Inflammatory macrophage treated with lipopolysaccharide for 4 hours (primary cell): ENCODE results near the gene POLR3H.
"Not testable (repeated sequence)": the region's sequence is repeated elsewhere in the genome, so short reads cannot be mapped to it uniquely, and the experiment has no call there.

ENCODE experiments used
- DNase-seq: peaks from one replicate; pipeline ENCODE4 v3.0.0-alpha.2; 2020

The POLR3H gene, protein sequence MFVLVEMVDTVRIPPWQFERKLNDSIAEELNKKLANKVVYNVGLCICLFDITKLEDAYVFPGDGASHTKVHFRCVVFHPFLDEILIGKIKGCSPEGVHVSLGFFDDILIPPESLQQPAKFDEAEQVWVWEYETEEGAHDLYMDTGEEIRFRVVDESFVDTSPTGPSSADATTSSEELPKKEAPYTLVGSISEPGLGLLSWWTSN

DNA sequence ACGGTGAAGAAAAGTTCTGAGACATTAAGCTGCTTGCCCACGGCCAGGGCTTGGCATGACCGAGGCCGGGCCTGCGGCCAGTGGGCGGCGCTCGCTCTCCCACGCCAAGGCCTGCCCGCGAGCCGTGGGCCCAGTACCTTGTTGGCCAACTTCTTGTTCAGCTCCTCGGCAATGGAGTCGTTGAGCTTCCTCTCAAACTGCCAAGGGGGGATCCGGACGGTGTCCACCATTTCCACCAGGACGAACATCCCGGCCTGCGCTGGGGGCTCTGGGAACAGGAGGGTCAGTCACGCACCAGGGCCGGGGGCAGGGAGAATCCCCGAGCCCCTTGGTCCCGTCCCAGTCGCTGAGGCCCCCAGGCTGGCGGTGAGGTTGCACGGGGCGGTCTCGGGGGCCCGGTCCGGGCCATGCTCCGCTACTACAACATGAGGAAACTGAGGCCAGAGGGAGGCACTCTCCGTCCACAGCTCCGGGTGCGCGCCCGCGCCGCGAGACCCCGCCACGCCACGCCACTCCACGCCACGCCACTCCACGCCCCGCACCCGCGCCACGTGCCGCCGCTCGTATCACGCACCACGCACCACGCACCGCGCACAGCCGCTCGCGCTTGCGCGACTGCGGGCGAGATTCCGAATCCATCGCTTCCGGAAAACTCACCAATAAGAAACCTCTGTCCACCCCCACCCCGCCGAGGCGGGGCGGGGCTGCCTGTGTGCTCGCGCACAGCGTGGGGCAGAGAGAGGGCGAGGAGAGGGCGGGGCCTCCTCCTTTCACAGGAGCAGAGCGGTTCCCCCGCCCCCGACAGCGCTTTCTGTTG is at the start of gene POLR3H:
TSS of gene POLR3H (minus strand) at position 617 of the 817 bp plus-strand sequence. CDS start at position 248, 369 bp downstream.
- peak; percentile 99 for DNase-seq

DNA sequence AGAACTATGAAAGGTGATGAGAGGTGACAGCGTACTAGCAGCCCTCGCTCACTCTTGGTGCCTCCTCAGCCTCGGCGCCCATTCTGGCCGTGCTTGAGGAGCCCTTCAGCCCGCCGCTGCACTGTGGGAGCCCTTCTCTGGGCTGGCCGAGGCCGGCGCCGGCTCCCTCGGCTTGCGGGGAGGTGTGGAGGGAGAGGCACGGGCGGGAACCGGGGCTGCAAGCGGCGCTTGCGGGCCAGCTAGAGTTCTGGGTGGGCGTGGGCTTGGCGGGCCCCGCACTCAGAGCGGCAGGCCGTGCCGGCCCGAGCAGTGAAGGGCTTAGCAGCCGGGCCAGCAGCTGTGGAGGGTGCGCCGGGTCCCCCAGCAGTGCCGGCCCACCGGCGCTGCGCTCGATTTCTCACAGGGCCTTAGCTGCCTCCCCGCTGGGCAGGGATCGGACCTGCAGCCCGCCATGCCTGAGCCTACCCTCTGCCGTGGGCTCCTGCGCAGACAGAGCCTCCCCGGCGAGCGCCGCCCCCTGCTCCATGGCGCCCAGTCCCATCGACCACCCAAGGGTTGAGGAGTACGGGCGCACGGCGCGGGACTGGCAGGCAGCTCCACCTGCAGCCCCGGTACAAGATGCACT is 49.2 kb upstream of the POLR3H start:
- not testable (repeated sequence) for DNase-seq

DNA sequence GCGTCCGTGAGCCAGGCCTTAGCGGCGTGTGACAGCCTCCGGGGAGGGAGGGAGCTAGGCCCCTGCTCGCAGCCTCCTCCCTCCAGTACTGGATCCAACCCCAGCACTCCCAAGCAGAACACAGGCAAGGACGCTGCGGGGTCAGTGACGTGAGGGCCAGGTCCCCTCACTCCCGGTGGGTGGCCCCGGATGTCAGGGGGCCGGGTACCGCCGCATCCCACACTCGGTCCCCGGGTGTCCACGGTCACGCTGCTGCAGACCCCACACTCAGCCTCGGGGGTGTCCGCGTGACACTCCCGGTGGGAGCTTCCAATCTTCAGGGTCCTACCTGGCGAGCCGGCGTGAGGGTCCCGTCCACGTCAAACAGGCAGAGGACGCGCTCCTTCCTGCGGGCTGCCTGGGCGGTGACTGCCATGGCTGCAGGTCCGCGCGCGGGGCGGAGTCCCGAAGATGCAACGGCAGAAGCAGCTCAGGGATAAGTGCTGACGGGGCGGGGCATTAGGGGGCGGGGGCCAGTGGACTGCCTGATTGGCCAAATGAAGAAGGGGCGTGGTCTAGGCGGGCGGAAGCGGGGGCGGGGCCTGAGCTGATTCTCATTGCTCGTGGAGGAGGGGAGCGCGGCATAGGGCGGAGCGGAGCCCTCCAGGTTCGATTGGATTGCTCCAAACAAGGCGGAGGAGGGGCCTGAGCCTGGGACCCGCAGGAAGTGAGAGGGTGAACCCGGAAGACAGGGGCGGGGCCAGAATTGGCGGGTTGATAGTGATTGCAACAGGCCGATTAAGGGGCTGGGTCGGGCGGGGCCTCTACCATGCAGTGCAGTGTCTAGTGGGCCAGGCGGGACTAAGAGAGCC is 45.3 kb upstream of the POLR3H start, which contains the start of gene PMM1:
TSS of gene PMM1 (minus strand) at position 450 of the 851 bp plus-strand sequence. CDS start at position 415, 35 bp downstream.
- peak; percentile 100 for DNase-seq

DNA sequence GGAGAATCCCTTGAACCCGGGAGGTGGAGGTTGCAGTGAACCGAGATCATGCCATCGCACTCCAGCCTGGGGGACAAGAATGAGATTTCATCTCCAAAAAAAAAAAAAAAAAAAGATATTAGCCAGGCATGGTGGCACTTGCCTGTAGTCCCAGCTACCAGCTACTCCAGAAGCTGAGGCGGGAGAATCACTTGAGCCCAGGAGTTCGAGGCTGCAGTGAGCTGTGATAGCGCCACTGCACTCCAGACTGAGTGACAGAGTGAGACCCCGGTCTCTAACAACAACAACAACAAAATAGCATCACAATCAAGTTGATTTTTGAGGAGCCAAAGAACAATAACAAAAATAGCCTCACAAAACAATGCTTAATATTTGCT is 43.1 kb upstream of the POLR3H start:
- DNase-seq: no peak

DNA sequence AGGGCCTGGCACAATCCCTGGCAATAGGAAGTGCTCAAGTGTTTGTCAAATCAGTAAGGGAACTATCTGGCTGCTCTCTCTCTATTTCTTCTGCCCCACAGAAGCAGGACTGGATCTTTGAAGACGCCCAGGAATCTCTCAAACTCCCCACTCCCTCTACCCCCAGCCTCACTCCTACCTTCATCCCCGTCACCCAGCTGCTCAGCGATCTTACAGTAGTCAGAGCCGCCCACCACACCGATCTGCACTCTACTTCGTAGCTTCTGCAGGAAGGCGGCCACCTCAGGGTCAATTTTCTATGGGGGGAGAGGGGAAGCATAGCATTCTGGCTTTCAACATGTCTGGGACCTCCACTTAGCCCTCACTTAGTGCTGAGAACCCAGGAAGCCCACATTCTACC is 41.6 kb upstream of the POLR3H start:
- DNase-seq: no peak

DNA sequence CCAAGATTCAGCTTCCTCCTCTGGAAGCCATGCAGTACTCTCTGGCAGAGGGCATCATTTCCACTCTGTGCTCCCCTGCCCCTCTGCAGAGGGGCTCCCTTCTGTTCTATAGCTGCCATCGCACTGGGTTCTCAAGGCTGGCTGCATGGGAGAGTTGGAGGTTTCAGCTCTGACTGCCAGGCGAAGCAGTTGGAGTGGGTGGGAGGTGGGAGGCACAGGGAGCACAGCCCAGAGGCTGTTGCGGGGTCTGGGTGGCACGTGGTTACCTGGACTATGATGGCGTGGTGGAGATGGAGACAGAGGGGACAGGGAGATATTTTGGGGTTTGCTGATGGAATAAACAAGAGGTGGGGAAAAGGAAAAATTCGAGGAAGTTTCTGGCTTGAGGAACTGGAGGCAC is 40.6 kb upstream of the POLR3H start:
- no peak for DNase-seq

DNA sequence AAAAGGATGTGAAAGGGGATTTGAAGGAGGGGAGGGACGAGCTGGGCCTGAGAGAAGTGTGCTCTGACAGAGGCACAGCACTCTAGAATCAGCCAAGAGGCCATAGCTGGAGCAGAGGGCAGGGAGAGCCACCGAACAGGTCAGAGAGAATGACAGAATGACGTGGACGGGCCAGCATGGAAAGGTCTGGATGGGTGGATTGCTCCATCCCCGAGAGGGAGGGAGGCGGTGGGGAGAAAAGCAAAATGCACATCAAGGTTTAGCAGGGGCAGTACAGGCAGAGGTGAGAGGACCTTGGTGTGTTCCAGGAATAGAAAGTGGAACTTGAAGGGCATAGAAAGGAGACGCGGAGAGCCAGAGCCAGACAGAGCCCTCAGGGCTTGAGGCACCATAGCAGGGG is 38.4 kb upstream of the POLR3H start:
- DNase-seq: no peak

DNA sequence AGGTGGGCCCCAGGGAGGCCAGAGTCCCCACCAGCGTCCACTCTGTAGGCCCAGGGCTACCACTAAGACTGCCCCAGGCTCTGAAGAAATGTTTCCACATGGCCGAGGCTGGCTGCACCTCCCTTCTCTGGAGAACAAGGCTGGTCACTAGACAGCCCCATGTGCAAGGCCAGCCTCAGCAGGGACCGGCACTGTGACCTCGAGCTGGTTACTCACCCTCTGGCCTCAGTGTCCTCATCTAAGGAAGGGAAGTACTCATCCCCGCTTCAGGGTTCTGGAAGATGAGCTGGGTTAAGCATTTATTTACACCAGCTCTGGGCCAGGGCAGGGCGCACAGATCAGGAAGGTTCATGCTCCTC is 35.7 kb upstream of the POLR3H start:
- DNase-seq: no peak

DNA sequence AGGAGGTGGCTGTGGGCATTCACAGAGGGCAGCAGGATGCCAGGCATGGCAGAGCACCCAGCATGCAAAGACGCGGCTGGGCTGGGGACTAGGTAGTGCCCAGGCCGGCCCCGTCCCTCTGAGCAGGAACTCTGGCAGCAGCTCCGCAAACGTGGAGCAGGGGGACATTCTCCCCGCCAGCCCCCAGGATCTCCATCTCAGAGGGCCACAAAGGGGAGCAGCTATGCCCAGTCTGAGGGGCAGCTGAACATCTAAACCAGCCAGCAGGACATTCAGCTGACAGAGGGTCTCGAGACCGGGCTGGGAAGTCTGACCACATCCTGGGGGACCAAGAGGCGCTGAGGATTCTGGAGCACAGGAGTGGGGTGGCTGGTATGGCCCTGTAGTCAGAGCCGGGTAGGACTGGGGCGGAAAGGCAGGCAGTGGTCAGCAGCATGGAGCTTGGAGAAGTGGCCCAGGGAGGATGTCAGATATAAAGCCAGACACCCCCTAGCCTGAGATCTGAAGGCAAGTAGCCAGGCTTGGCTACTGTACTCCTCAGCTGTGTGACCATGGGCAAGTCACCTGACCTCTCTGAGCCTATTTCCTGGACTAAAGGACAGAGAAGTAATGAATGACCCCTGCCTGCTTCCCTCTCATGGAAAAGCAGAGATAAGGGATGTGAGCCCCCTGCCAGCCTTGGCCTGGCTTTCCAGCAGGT is 35.2 kb upstream of the POLR3H start:
- no peak for DNase-seq

DNA sequence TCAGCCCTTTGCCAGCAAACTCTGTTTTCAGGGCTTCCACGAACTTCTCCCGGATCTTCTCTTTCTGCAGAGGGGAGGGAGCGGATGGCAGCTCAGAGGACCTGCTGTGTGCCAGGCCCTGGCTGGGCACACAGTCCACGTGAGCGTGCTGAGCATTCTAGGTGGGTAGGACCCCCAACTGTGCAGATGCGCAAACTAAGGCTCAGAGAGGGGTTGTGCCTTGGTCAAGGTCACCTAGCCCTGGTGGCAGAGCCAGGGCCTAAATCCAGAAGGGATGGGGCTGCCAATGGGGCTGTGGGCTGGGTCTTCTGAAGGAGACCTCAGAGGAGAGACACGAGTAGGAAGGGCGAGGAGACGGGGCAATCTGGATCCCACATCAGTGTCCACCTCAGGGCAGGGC is 34.5 kb upstream of the POLR3H start:
- DNase-seq: no peak

DNA sequence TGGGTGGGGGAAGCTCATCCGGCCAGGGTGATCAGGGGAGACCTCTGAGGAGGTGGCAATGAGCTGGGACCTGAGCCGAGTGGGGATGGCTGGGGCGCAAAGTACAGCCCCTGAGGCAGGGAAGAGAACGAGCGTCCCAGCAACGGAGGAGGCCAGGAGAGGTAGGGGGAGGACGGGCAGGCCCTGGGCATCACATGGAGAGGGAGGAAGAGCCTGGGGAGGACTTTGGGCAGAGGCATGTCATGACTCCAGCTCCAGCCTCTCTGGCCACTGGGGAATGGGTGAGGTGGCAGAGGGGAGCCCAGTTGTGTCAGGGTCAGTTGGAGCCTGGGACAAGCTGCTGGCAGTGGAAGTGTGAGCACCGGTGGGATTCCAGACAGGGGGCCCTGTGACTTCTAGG is 33.8 kb upstream of the POLR3H start:
- DNase-seq: no peak

DNA sequence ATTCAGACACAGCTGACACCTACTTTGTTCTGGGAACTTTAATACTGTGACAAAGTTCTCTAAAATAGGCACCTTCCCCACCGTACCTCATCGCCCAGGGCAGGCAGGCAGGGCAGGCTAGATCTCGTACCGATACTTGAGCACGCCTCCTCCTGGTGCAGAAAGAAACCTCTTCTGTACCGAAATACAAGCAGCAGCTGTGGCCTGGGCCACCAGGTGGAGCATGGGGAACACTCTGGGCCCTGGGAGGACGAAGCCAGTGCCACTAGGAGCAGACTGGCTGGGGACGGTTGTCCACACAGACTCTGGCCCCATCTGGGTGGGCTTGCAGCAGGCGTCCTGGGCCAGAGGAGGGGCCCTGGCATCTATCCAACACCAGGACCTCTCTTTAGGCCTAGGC is 32.6 kb upstream of the POLR3H start:
- peak; percentile 27 for DNase-seq

DNA sequence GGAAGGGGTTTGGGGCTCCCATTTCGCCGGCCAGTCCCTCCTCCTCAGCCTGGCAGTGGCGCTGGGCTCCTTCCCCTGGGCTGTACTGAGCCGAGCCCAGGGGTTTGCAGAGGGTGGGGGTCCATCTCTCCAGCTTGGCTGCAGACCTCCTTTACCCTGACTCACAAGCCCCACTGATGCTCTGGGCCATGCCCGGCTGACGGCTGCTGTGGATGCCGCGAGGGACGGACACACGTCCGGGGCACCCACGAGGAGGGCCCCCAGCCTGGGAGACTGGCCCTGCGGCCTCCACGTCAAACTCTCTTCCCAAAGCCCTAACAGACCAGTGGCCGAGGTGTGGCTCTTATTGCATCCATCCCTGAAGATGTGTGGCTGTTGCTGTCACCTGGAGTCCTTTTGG is 31.3 kb upstream of the POLR3H start:
- no peak for DNase-seq

DNA sequence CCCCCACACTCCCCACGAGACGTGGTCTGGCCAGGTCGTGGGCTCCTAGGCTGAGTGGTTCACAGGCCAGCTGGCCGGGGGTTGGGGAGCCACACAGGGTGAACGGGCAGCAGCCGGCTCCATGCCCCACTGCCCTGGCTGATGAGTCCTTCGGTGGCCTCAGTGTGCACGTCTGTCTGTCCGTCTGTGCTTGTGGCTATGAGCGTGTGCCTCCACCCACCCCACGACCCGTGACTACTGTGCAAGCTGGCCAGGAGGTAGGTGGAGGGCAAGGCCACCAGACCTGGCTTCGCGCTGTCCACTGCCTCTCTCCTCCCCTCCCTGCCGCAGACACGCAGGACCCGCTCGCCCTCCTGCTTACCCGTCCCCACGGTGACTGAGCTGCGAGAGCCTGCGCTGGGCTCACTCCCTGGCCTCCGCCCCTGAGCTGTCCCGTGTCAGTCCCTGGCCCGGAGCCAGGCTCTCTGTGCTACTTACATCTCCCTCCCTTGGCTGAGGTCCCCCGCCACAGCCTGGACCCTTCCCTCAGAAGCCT is 30.6 kb upstream of the POLR3H start:
- no peak for DNase-seq

DNA sequence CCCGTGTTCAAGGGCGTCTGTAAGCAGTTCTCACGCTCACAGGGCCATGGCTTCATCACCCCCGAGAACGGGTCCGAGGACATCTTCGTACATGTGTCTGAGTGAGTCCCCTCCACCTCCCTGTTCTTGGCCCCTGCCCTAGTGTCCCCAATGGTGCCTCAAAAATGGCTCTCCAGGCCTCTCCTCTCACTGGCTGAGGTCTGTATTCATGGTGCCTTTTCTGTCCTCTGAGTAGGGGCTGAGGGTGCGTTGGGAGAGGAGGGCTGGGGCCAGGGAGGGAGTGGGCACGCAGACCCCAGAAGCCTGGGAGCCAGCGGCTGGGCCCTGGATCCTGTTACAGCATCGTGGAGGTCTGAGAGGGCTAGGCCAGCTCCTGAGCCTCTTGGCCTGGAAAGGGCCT is 29.4 kb upstream of the POLR3H start:
- no peak for DNase-seq

DNA sequence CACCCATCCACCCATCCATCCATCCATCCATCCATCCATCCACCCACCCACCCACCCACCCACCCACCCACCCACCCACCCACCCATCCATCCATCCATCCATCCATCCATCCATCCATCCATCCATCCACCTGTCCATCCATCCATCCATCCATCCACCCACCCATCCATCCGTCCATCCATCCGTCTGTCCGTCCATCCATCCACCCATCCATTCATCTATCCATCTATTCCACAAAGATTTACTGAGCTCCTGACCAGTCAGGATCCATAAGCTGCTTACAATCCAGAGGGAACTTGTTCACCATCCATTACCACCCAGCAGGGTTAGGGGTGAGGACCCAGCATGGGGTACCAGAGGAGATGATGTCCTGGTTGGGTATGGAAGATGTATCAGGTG is 28.0 kb upstream of the POLR3H start:
- DNase-seq: not testable (repeated sequence)

DNA sequence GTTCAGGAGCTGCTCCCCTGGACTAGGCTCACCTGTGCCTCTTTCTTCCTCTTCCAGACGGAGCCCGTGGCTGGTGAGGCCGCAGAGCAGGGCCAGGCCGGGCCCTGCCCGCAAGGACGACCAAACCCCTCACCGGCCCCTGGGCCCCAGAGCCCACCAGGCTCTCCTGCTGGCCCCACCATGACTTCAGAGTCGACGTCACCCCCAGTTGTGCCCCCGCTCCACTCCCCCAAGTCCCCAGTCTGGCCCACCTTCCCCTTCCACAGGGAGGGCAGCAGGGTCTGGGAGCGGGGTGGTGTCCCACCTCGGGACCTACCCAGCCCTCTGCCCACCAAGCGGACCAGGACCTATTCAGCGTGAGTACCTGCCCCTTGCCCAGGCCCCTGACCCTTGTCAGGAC is 27.5 kb upstream of the POLR3H start:
- DNase-seq: no peak

DNA sequence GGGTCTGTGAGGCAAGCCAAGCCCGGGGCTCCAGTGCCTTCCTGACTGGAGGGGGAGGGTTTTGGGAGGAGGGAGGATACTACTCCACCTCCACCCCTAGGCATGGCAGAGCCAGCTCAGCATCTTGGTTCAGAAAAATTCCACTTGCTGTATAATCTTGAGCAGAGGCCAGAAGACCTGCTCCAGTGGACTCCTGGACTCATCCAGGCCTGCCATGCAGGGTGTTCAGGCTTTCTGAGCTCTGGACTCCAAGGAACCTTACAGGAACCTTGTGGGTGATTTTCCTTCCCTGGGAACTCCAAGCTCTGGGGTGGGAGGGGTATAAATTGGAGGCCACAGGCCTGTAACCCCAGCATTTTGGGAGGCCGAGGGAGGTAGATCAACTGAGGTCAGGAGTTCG is 26.0 kb upstream of the POLR3H start:
- DNase-seq: no peak

DNA sequence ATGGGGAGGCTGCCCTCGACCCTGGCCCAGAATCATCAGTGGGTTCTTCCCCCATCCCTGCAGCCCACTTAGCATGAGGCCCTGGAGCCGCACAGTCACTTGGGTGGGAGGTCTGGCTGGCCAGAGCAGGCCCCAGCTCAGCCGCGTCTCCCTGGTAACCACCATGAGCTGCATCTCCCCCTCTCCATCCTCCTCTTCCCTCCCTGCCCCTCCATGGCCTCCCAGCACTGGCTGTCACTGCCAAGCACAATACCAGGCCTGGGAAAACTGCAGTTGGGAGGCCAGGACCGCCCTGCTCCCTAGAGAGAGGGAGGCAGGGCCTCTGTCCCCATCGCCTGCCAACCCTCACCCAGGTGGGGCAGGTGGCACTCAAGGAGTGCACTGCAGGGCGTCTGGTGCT is 24.5 kb upstream of the POLR3H start:
- no peak for DNase-seq

DNA sequence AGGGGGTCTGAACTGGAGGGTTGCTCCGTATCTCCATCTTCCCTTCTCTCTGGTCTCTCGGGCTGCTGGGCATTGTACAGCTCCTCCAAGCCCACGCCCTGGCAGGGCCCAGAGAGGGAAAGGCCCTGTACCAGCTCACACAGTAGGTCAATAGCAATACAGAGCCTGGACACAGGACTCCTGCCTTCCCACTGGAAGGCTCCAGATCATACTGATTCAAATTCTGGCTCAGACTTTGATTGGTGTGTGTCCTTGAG is 23.2 kb upstream of the POLR3H start:
- DNase-seq: no peak

DNA sequence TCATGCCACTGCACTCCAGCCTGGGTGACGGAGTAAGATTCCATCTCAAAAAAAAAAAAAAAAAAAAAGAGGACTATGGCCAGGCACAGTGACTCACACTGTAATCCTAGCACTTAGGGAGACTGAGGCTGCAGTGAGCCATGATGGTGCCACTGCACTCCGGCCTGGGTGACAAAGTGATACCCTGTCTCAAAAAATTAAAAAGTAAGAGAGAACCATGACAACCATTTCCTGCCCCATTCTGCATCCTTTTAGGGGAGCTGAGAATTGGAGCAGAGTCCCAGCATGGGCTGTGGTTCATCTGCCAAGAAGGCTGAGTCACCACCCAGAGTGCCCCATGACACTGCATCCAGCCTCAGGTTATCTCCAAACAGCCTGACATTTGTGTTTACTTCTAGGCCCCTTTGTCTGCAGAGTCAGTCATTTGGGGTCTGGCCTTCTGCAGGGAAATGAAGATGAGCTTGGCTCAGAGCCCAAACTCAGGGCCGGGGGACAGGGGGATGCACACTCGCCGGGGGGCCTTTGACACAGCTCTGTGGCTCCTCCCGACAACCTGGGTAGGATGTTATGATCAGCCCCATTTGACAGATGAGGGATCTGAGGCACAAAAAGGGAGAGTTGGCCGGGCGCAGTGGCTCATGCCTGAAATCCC is 21.3 kb upstream of the POLR3H start:
- no peak for DNase-seq

DNA sequence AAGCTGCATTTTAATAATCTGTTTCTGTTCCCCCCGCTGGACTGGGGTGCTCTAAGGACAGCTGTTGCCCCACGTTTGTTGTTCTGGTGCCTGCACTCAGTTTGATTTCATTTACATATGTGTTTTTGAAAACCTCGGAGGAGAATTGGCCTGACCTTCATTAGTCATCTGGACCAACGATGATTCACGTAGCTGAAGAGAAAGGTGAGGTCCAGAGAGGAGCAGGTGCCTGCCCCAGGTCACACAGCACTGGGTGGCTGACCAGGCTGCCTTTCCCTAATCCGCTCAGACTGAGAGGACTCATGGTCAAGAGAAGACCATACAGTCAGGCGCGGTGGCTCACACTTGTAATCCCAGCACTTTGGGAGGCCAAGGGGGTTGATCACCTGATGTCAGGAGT is 20.3 kb upstream of the POLR3H start:
- no peak for DNase-seq
